RWPE2 (cell line): ENCODE results near the gene NADK.
A peak's percentile ranks its signal among the peaks of the same experiment; 100 is the strongest.
"Not testable (repeated sequence)": the region's sequence is repeated elsewhere in the genome, so short reads cannot be mapped to it uniquely, and the experiment has no call there.

Experiments
- ATAC-seq: fragments of 200-7000 bp; cut with Tn5 transposase; 3 replicates; pipeline ENCODE4 v1.9.1; 2021; ENCODE audit warnings: low read depth
- DNase-seq: peaks from one replicate; pipeline ENCODE4 v3.0.0-alpha.2; 2020; ENCODE audit warnings: low spot score
- H3K27ac ChIP-seq: fragments of 450-650 bp; 2 replicates; pipeline ENCODE4 v1.5.1; 2017; ENCODE audit warnings: mild to moderate bottlenecking; ENCODE audit not compliant: poor library complexity, severe bottlenecking
- H3K27me3 ChIP-seq: fragments of 250-450 bp; sonication (Bioruptor Pico); 2 replicates; pipeline ENCODE4 v1.5.1; 2021; ENCODE audit warnings: mild to moderate bottlenecking, moderate library complexity; ENCODE audit not compliant: insufficient read depth, poor library complexity, severe bottlenecking
- H3K36me3 ChIP-seq: fragments of 250-450 bp; sonication (Bioruptor Pico); 2 replicates; pipeline ENCODE4 v1.5.1; 2020; ENCODE audit warnings: low read depth, mild to moderate bottlenecking, moderate library complexity
- H3K4me1 ChIP-seq: fragments of 250-450 bp; sonication (Bioruptor Pico); 2 replicates; pipeline ENCODE4 v1.5.1; 2021; ENCODE audit warnings: mild to moderate bottlenecking, moderate library complexity; ENCODE audit not compliant: insufficient read depth, poor library complexity, severe bottlenecking
- H3K4me3 ChIP-seq: fragments of 250-450 bp; sonication (Bioruptor Pico); 2 replicates; pipeline ENCODE4 v1.5.1; 2021; ENCODE audit warnings: mild to moderate bottlenecking, moderate library complexity; ENCODE audit not compliant: severe bottlenecking
- H3K9me3 ChIP-seq: fragments of 250-450 bp; sonication (Bioruptor Pico); 2 replicates; pipeline ENCODE4 v1.5.1; 2021; ENCODE audit warnings: mild to moderate bottlenecking, moderate library complexity; ENCODE audit not compliant: severe bottlenecking
- TF ChIP-seq, protein P1 (sequence below): fragments of 450-650 bp; IDR thresholded peaks from one replicate; pipeline ENCODE4 v1.5.1; 2017; ENCODE audit warnings: mild to moderate bottlenecking, moderate library complexity; ENCODE audit not compliant: poor library complexity, severe bottlenecking

The NADK gene

DNA sequence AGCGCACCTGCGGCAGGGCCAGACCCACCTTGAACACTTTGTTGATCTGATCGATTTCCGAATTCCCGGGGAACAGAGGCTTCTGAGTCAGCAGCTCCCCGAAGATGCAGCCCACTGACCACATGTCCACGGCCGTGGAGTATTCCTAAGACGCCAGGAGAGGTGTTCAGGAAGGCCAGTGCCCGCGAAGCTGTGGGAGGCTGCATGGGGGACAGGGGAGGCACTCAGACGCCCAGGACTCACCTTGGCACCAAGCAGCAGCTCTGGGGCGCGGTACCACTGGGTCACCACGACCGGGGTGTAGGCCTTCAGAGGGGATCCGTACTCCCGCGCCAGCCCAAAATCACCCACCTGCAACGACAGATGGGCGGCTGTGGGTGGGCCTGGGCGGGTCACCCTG is 74.5 kb downstream of the NADK start:
- ATAC-seq (no peak), DNase-seq (peak; percentile 54)
- Histone ChIP-seq H3K4me1 (no peaks in the 10 kb centered on the region), H3K4me3 (no peak overlapping the region), H3K36me3 (no peaks in the 10 kb centered on the region), H3K9me3 (no peaks in the 10 kb centered on the region), H3K27me3 (no peaks in the 10 kb centered on the region), H3K27ac (no peak overlapping the region)
- TF ChIP-seq, protein P1, sequence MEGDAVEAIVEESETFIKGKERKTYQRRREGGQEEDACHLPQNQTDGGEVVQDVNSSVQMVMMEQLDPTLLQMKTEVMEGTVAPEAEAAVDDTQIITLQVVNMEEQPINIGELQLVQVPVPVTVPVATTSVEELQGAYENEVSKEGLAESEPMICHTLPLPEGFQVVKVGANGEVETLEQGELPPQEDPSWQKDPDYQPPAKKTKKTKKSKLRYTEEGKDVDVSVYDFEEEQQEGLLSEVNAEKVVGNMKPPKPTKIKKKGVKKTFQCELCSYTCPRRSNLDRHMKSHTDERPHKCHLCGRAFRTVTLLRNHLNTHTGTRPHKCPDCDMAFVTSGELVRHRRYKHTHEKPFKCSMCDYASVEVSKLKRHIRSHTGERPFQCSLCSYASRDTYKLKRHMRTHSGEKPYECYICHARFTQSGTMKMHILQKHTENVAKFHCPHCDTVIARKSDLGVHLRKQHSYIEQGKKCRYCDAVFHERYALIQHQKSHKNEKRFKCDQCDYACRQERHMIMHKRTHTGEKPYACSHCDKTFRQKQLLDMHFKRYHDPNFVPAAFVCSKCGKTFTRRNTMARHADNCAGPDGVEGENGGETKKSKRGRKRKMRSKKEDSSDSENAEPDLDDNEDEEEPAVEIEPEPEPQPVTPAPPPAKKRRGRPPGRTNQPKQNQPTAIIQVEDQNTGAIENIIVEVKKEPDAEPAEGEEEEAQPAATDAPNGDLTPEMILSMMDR = no peak

DNA sequence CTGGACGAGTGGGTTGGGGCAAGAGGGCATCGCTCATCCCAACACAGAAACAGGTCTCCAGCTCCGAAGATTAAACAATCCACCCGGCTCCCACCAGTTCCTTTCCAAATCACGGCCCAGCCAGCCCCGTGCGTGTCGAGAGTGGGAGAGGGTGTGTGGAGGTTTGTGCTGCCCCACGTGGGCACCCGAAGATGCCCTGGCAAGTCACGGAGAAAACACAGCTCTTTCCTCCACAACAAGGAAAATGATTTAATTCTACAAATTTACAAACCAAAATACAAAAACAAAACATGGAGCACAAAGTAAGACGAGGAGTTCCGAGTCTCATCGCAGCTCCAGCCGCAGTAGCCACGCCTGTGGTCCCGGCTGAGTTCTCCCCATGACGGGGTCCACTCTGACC is 75.8 kb downstream of the NADK start:
- not testable (repeated sequence) for ATAC-seq, H3K9me3 ChIP-seq, H3K4me3 ChIP-seq, H3K27me3 ChIP-seq, H3K4me1 ChIP-seq, H3K36me3 ChIP-seq, H3K27ac ChIP-seq
- peak; percentile 8 for DNase-seq
